Testis (tissue), 2 donors: ENCODE results near the gene GFRA1.

Source experiments
- POLR2A ChIP-seq: fragments of 450-650 bp; IDR thresholded peaks from one replicate; pipeline ENCODE4 v1.6.1; 2017; ENCODE audit warnings: antibody characterized with exemption, mild to moderate bottlenecking, moderate library complexity
- TF ChIP-seq, protein P1 (sequence below), 3 experiments: fragments of 450-650 bp in 2 of 3; fragments of 200-600 bp in 1 of 3; sonication (generic) in 1 of 3; IDR thresholded peaks; one replicate each; pipeline ENCODE4 v1.5.1; 2016 to 2019; ENCODE audit warnings: antibody characterized with exemption in 3 of 3, mild to moderate bottlenecking in 2 of 3, moderate library complexity in 1 of 3

GRCh38 chr10:116251602-116252395 is 21.2 kb downstream of the GFRA1 start:
- TF ChIP-seq, protein P1, sequence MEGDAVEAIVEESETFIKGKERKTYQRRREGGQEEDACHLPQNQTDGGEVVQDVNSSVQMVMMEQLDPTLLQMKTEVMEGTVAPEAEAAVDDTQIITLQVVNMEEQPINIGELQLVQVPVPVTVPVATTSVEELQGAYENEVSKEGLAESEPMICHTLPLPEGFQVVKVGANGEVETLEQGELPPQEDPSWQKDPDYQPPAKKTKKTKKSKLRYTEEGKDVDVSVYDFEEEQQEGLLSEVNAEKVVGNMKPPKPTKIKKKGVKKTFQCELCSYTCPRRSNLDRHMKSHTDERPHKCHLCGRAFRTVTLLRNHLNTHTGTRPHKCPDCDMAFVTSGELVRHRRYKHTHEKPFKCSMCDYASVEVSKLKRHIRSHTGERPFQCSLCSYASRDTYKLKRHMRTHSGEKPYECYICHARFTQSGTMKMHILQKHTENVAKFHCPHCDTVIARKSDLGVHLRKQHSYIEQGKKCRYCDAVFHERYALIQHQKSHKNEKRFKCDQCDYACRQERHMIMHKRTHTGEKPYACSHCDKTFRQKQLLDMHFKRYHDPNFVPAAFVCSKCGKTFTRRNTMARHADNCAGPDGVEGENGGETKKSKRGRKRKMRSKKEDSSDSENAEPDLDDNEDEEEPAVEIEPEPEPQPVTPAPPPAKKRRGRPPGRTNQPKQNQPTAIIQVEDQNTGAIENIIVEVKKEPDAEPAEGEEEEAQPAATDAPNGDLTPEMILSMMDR (IDR thresholded peaks at IDR 0.05) = no peak
- no peak for TF ChIP-seq POLR2A
